ENCODE data around the gene ANKMY2. TPM values are rescaled to one million over a fixed set of nuclear protein-coding genes. Genes with fewer than 3 reads are reported as not detected.

Gene ANKMY2
- total RNA-seq, 1 donor from 2014 or later = 6.9 TPM

- H3K27me3 Mint-ChIP-seq (ENCODE audit: insufficient read depth) = peaks cover 7% of the 10 kb centered on the region
- intact Hi-C loops (cut with micrococcal nuclease) = no loop called here
- H3K9me3 Mint-ChIP-seq = no peaks in the 10 kb centered on the region
- no peak for DNase-seq (ENCODE audit: low spot score)
- H3K4me1 Mint-ChIP-seq (ENCODE audit: low read depth) = no peaks in the 10 kb centered on the region
- H3K4me3 Mint-ChIP-seq = no peak overlapping the region
- no peaks in the 10 kb centered on the region for H3K36me3 Mint-ChIP-seq (ENCODE audit: low read depth)
- H3K27ac Mint-ChIP-seq = no peak overlapping the region
Observed at GRCh38 chr7:16554518-16555236, 90.9 kb downstream of the ANKMY2 start.

GRCh38 chr7:16550671-16551070 lies 94.9 kb downstream of the ANKMY2 start:
- Mint-ChIP-seq H3K9me3 (no peaks in the 10 kb centered on the region), H3K27ac (no peak overlapping the region), H3K4me3 (no peak overlapping the region), H3K36me3 (ENCODE audit: low read depth) (no peaks in the 10 kb centered on the region), H3K27me3 (ENCODE audit: insufficient read depth) (peaks cover 4% of the 10 kb centered on the region), H3K4me1 (ENCODE audit: low read depth) (no peaks in the 10 kb centered on the region)
- intact Hi-C loops (cut with micrococcal nuclease) = no loop called here
- DNase-seq (ENCODE audit: low spot score) = no peak

Other genes starting within 250 kb of the ANKMY2 start
- 0.91 and 1.1 TPM in 2 replicates for gene CRPPA, start 224.2 kb downstream of the ANKMY2 start, total RNA-seq
- not detected in 2 replicates for gene SOSTDC1, start 180.0 kb downstream of the ANKMY2 start, total RNA-seq
- not detected in 2 replicates for gene LRRC72, start 118.9 kb downstream of the ANKMY2 start, total RNA-seq
- 94.3 and 101 TPM in 2 replicates for gene BZW2, start 427 bp upstream of the ANKMY2 start, total RNA-seq
- 0.96 and 1.3 TPM in 2 replicates for gene TSPAN13, start 108.0 kb upstream of the ANKMY2 start, total RNA-seq
- not detected in 2 replicates for gene AGR2, start 159.2 kb upstream of the ANKMY2 start, total RNA-seq
- gene AGR3, start 236.2 kb upstream of the ANKMY2 start, total RNA-seq = not detected in 2 replicates

Data from activated T-helper 1 cell treated with anti-CD3 and anti-CD28 coated beads, Interleukin-12 subunit alpha, Interleukin-12 subunit beta, Interleukin-2, Interleukin-4 antibody, amounts not matched to agents 30 ng/mL and 10 ng/mL and 1 ng/mL, durations not matched to agents 14 hours and 24 hours and 36 hours (primary cell).